B cell (primary cell): Measurements from ENCODE around the gene GPC5. TPM values are rescaled to one million over a fixed set of nuclear protein-coding genes. Genes with fewer than 3 reads are reported as not detected.

Source experiments
- ATAC-seq: fragments of 200-7000 bp; cut with Tn5 transposase; one replicate; pipeline ENCODE4 v1.10.0; 2021; ENCODE audit warnings: low read depth, mild to moderate bottlenecking, moderate number of reproducible peaks, moderate library complexity
- CTCF ChIA-PET: fragments of 350-600 bp; sonication (Branson Sonifier 250); formaldehyde crosslinking; loops from one replicate; lab custom pipeline; 2021; ENCODE audit warnings: antibody characterized with exemption, inconsistent platforms; lab: Charles Lee
- POLR2A ChIA-PET: fragments of 350-600 bp; sonication (Branson Sonifier 250); formaldehyde crosslinking; loops from one replicate; lab custom pipeline; 2021; ENCODE audit warnings: antibody characterized with exemption; lab: Charles Lee
- DNase-seq: peaks from one replicate; pipeline ENCODE4 v3.0.0; 2013
- H2AFZ ChIP-seq: 2 replicates; pipeline ENCODE4 v1.6.1; 2012; ENCODE audit warnings: mild to moderate bottlenecking, low read depth, low read length; ENCODE audit not compliant: insufficient read depth, poor library complexity, severe bottlenecking
- H3K27ac ChIP-seq, 2 donors: 1 replicate in 1 of 2; 2 replicates in 1 of 2; pipeline ENCODE4 v1.5.1; 2012 to 2013; ENCODE audit warnings: low read length in 2 of 2, mild to moderate bottlenecking in 2 of 2, moderate library complexity in 1 of 2
- H3K27me3 ChIP-seq, 4 experiments: fragments of 200-600 bp in 1 of 4; sonication (generic) in 1 of 4; replicated peaks in 1 of 4; 1 replicate in 2 of 4; 2 replicates in 2 of 4; pipeline versions ENCODE4 v1.6.1 to v1.7.0; 2013 to 2016; ENCODE audit warnings: low read length in 3 of 4, mild to moderate bottlenecking in 2 of 4, mixed read lengths in 1 of 4, moderate library complexity in 1 of 4; ENCODE audit not compliant: insufficient read depth in 4 of 4, control insufficient read depth in 3 of 4; ENCODE audit errors: control extremely low read depth in 1 of 4
- H3K36me3 ChIP-seq, 2 experiments: replicated peaks in 1 of 2; 1 replicate in 1 of 2; 2 replicates in 1 of 2; pipeline versions ENCODE4 v1.6.1 to v1.7.1; 2013; ENCODE audit warnings: low read length in 1 of 2; ENCODE audit not compliant: insufficient read depth in 2 of 2, control insufficient read depth in 1 of 2; ENCODE audit errors: control extremely low read depth in 1 of 2, extremely low read depth in 1 of 2
- H3K4me1 ChIP-seq, 2 donors: fragments of 200-600 bp in 1 of 2; sonication (generic) in 1 of 2; 1 replicate in 1 of 2; 2 replicates in 1 of 2; pipeline versions ENCODE4 v1.5.1 to v1.6.1; 2013 to 2017; ENCODE audit warnings: low read length in 2 of 2; ENCODE audit not compliant: control insufficient read depth in 2 of 2, insufficient read depth in 2 of 2
- H3K4me2 ChIP-seq: replicated peaks from 2 replicates; pipeline ENCODE3; 2012; ENCODE audit warnings: mild to moderate bottlenecking, low read depth, low read length; ENCODE audit not compliant: poor library complexity, severe bottlenecking
- H3K4me3 ChIP-seq, 5 experiments: fragments of 200-600 bp in 1 of 5; sonication (generic) in 1 of 5; 1 replicate in 3 of 5; 2 replicates in 2 of 5; pipeline versions ENCODE4 v1.5.1 to v1.7.0; 2011 to 2016; ENCODE audit warnings: low read length in 4 of 5, mild to moderate bottlenecking in 4 of 5, low read depth in 2 of 5, control low read depth in 1 of 5, moderate library complexity in 1 of 5; ENCODE audit not compliant: insufficient read depth in 1 of 5; ENCODE audit errors: control extremely low read depth in 1 of 5, extremely low read depth in 1 of 5
- H3K79me2 ChIP-seq: fragments of 200-600 bp; sonication (generic); one replicate; pipeline ENCODE4 v1.6.0; 2016; ENCODE audit warnings: low read length; ENCODE audit not compliant: control insufficient read depth, insufficient read depth
- H3K9ac ChIP-seq: fragments of 200-600 bp; sonication (generic); 2 replicates; pipeline ENCODE4 v1.6.1; 2017; ENCODE audit warnings: mild to moderate bottlenecking, low read length, moderate library complexity
- H3K9me3 ChIP-seq, 3 donors: one replicate each; pipeline versions ENCODE4 v1.6.1 to v1.7.1; 2013; ENCODE audit warnings: low read length in 2 of 3; ENCODE audit not compliant: control insufficient read depth in 2 of 3, insufficient read depth in 1 of 3; ENCODE audit errors: control extremely low read depth in 1 of 3
- H4K20me1 ChIP-seq: 2 replicates; pipeline ENCODE4 v1.6.0; 2012; ENCODE audit warnings: mild to moderate bottlenecking, low read length; ENCODE audit not compliant: insufficient read depth, control insufficient read depth, poor library complexity, severe bottlenecking
- H3K27ac Mint-ChIP-seq: one replicate; pipeline ENCODE4 v1.8.0; 2021; ENCODE audit warnings: mixed read lengths
- H3K27me3 Mint-ChIP-seq: one replicate; pipeline ENCODE4 v1.8.0; 2021; ENCODE audit warnings: mixed read lengths
- H3K4me1 Mint-ChIP-seq: one replicate; pipeline ENCODE4 v1.8.0; 2021; ENCODE audit warnings: mixed read lengths
- H3K4me3 Mint-ChIP-seq: one replicate; pipeline ENCODE4 v1.8.0; 2021; ENCODE audit warnings: mixed read lengths
- H3K9me3 Mint-ChIP-seq: one replicate; pipeline ENCODE4 v1.8.0; 2022; ENCODE audit warnings: mixed read lengths; ENCODE audit not compliant: insufficient read depth
- CTCF ChIP-seq: fragments of 200-600 bp; IDR thresholded peaks from one replicate; pipeline ENCODE4 v1.8.0; 2022; ENCODE audit warnings: antibody characterized with exemption, mild to moderate bottlenecking
- EZH2 ChIP-seq: IDR thresholded peaks from 2 replicates; pipeline ENCODE4 v1.6.1; 2012; ENCODE audit warnings: borderline replicate concordance, low read depth, mild to moderate bottlenecking, moderate library complexity, low read length; ENCODE audit not compliant: insufficient read depth, poor library complexity, severe bottlenecking
- WGBS: methylation state at CpG from one replicate; pipeline ENCODE4 v1.1.5; 2013; ENCODE audit warnings: missing lambda C conversion rate; ENCODE audit not compliant: insufficient coverage; 5-methylcytosine and 5-hydroxymethylcytosine counted together
- intact Hi-C: fragments of 100-400 bp; cut with micrococcal nuclease; formaldehyde crosslinking; loops from one replicate; pipeline ENCODE4 v1.10.0; 2022
- polyA plus RNA-seq: library from polyadenylated mRNA; depleted of rRNA; stranded (reverse); fragments of >200 nt; gene quantifications from 2 replicates; pipeline ENCODE4 v1.2.3, GENCODE V29; 2012
- total RNA-seq, 2 donors: library from RNA; stranded (reverse); fragments of 120-200 nt in 1 of 2; gene quantifications; 1 replicate in 1 of 2; 2 replicates in 1 of 2; pipeline versions ENCODE4 v1.2.3 to v1.2.4, GENCODE V29; 2013 to 2022

GPC5 gene
- total and polyA plus RNA-seq, 2 donors (not counting 1 experiment from before 2014, with no cell fraction given), result 0.15 to 0.30 TPM

- Histone ChIP-seq H3K4me3 (no peak overlapping the region), H3K79me2 (no peaks in the 10 kb centered on the region), H3K27me3 (no peaks in the 10 kb centered on the region), H3K9me3 (no peaks in the 10 kb centered on the region), H3K4me2 (no peak overlapping the region), H2AFZ (no peak overlapping the region), H4K20me1 (no peaks in the 10 kb centered on the region), H3K4me1 (no peaks in the 10 kb centered on the region), H3K9ac (no peak overlapping the region), H3K36me3 (no peaks in the 10 kb centered on the region), H3K27ac (no peak overlapping the region)
- intact Hi-C loops, result no loop called here
- TF ChIP-seq EZH2 (no peak), CTCF (no peak)
- ATAC-seq (no peak), DNase-seq (no peak)
- POLR2A ChIA-PET, result no interaction called here
- Mint-ChIP-seq H3K9me3 (peaks cover 5% of the 10 kb centered on the region), H3K27me3 (no peaks in the 10 kb centered on the region), H3K4me1 (no peaks in the 10 kb centered on the region), H3K4me3 (no peak overlapping the region), H3K27ac (no peak overlapping the region)
- no CpG with 5 or more reads among the region's 3 CpGs for WGBS
- CTCF ChIA-PET, result no interaction called here
These were observed 1148.8 kb downstream of the GPC5 start for GRCh38 chr13:92547266-92547665.

- no peak for TF ChIP-seq CTCF
- no peak for TF ChIP-seq EZH2
- no peaks in the 10 kb centered on the region for H3K27me3 Mint-ChIP-seq
- Histone ChIP-seq H2AFZ (no peak overlapping the region), H3K4me2 (no peak overlapping the region), H4K20me1 (no peaks in the 10 kb centered on the region), H3K9me3 (no peaks in the 10 kb centered on the region), H3K9ac (no peak overlapping the region), H3K4me3 (no peak overlapping the region), H3K27ac (no peak overlapping the region), H3K36me3 (no peaks in the 10 kb centered on the region), H3K27me3 (no peaks in the 10 kb centered on the region), H3K79me2 (no peaks in the 10 kb centered on the region), H3K4me1 (no peaks in the 10 kb centered on the region)
- no peaks in the 10 kb centered on the region for H3K4me1 Mint-ChIP-seq
- WGBS, result no CpG with 5 or more reads among the region's 1 CpG
- H3K4me3 Mint-ChIP-seq, result no peak overlapping the region
- ChIA-PET POLR2A (no interaction called here), CTCF (no interaction called here)
- intact Hi-C loops, result no loop called here
- no peak for DNase-seq
- H3K9me3 Mint-ChIP-seq, result no peaks in the 10 kb centered on the region
- no peak for ATAC-seq
- no peak overlapping the region for H3K27ac Mint-ChIP-seq
These were observed 1150.9 kb downstream of the GPC5 start for GRCh38 chr13:92549276-92549675.
